ENCODE measurements around the gene TMUB1.
A peak's percentile ranks its signal among the peaks of the same experiment; 100 is the strongest.

The TMUB1 gene

DNA sequence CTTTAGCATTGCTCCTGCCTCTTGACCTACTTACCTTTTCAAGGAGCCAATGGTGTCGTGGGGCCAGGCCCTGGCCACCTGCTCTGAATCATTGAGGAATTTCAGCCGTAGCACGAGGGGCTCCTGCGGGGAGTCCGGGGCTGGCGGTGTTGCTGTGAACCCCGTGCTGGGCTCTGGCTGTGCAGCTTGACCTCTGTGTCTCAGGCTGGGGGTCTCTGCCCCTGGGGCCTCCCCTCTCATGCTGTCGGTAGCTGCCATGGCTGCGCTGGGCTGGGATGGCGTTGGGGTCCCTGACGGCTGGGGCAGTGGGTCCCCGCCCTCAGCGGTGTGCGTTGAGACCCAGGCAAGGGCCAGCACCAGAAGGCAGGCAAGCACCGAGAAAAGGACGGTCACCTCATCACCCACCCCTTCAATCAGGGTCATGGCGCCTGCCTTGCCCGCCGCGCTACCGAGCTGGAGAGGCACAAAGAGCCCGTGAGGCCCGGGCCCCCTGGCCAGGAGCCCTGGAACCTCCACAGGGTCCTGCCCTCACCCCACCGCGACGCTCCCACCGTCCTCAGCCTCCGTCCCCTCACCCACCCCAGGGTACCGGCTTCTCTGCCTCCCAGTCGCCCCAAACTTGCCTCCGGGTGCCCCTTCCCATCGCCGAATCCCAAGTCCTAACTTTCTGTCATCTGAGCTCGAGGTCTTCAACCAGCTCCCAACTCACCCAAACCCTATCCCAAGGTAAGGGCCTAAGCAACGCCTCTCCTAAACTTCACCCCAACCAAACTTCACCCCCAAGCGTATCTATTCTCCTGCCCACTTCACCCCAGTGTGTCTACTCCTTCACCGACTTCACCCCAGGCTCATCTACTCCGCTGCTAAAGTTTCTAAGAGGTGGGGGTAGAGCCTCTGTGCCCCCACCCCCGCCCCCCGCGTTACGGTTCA is 887 bp downstream of the TMUB1 start:
- no peak for DNase-seq

DNA sequence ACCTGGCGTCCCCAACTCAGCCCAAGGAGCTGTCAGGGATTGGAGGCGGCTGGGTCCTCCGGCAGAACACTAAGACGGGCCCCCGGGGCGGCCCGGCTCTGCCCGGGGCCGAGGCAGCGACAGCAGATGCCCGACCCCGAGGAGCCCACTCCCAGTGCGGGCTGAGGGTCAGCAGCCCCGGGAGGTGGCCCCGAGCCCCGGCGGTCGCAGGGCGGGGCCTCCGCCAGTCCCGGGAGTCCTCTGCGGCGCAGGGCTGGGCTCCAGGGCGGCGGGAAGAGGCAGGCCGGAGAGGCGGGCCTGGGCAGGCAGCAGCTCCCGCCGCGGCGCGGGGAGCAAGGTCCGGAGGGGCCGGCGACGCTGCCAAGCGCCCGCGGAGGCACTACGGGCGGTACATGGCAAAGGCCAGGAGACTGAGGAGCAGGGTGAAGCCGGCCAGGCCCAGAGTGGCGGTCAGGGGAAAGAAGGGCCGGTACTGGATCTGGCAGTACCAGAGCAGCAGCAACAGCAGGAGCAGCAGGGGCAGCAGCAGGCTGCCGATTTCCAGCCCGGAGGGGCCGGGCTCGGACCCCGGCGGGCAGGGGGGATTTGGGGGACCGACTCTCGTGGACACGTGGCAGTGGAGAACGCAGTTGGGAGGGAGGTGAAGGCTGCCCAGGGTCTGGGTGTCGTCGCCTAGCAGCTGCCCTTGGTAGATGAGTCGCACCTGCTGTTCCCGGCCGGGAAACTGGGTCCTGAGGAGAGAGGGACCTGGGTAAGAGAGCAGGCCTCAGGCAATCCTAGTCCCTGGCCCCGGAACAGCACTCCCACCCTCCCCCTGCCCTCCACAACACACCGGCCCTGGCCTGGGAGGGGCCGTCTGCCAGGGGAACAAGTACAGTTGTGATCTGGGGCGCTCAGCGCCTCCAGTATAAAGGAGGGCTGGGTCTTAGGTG is 1.9 kb downstream of the TMUB1 start:
- DNase-seq = no peak

- DNase-seq = peak; percentile 64
Observed at GRCh38 chr7:151080522-151081169, 2.6 kb downstream of the TMUB1 start, which contains the start of gene FASTK. Gene FASTK (minus strand): TSS chr7:151080809. CDS start chr7:151080766, 43 bp downstream.

GRCh38 chr7:151080067-151080521 is 3.2 kb downstream of the TMUB1 start:
- no peak for DNase-seq

GRCh38 chr7:151079199-151079910 is 3.9 kb downstream of the TMUB1 start:
- no peak for DNase-seq

- DNase-seq = no peak
Observed at GRCh38 chr7:151078233-151079040, 4.9 kb downstream of the TMUB1 start.

DNA sequence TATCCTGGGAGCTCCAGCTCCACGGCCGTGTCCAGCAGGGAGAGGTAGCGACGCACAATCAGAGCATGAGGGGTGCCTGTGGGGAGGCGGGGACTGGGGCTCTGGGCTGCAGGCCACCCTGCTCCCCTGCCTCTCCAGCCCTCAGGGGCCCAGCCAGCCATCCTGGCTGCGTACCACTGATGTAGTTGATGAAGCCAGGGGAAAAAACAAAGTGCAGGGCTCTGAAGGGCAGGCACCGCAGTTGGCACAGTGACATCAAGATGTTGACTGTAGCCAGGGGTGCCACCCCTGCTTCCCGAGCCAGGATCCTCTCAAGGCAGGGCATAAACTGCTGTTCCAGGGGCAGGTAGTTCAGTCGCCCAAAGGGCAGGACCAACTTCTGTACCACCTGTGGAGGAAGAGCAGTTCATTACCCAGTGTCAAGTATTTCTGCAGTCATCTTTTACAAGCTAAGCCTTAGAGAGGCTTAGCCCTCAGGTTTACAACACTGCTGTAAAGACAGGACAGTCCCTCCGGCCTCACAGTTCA is 5.5 kb downstream of the TMUB1 start:
- DNase-seq = no peak

DNA sequence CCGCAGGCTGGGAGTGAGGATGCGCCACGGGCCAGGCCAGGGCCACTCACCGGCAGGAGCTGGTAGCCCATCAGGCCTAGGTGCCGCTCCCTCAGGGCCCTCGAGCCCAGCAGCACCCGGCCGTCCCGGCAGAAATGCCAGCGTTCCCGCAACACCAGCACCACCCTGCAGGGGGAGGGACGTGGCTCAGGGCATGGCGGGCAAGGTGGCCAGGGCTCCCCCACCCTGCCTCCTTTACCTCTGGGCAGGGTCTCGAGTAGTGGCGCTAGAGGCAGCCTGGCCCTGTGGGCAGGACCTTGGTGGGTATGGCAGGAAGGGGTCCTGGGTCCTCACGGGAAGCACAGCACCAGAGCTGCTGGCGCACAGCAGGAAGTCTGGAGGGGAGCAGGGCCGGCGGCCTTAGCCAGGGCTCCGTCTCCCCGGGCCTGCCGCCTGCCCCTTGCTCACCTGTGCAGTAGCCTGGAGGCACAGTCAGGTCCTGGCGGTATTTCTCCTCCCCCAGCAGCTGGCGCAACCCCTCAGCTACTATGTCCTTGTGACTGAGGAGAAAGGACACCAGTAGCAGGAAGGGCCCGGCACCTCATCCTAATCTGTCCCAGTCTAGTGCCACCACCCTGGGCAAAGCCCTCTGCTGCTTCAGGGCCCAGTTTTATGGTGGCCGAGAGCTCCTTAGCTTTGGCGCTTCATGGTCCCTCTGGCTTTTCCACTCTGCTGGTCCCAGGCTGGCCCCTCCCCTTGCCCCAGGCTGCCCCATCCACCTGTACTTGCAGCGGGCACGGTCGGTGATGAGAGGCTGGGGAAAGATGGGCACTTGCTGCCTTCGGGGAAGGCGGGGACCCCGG is 6.2 kb downstream of the TMUB1 start:
- DNase-seq = no peak

GRCh38 chr7:151075978-151076426 is 7.3 kb downstream of the TMUB1 start:
- no peak for DNase-seq

GRCh38 chr7:151075662-151075971 is 7.7 kb downstream of the TMUB1 start:
- DNase-seq = no peak

DNA sequence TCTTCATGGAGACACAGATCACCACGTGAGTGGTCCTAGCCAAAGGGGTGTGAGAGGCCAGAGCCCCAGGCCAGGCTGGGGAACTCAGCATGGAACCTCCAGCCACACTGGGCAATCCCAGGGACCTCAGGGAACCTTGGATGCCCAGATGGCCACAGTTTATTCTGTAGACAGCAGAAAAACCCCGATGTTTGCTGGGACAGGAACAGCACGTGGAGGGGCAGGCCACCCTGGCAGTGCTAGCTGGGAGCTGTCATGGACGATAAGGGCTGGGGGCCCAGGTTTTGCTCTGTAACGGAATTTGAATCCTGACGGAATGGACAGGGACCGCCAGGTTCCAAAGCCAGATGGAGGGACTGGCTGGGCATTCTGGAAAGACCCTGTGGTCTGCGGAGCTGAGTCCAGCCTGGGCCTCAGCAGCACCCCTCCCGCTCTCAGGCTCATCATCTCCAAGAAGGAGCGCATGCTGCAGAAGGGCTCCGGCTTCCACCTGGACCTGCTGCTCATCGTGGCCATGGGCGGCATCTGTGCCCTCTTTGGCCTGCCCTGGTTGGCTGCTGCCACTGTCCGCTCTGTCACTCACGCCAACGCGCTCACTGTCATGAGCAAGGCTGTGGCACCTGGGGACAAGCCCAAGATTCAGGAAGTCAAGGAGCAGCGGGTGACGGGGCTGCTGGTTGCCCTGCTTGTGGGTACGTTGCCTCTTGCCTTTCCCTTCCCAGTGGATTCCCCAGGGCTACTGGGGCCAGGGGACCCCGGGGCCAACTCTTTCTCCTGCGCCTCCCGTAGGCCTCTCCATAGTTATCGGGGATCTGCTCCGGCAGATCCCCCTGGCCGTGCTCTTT is 8.3 kb downstream of the TMUB1 start:
- DNase-seq = no peak

- no peak for DNase-seq
Observed at GRCh38 chr7:151073990-151074389, 9.3 kb downstream of the TMUB1 start.

GRCh38 chr7:151071032-151071866 is 12.0 kb downstream of the TMUB1 start:
- no peak for DNase-seq

DNA sequence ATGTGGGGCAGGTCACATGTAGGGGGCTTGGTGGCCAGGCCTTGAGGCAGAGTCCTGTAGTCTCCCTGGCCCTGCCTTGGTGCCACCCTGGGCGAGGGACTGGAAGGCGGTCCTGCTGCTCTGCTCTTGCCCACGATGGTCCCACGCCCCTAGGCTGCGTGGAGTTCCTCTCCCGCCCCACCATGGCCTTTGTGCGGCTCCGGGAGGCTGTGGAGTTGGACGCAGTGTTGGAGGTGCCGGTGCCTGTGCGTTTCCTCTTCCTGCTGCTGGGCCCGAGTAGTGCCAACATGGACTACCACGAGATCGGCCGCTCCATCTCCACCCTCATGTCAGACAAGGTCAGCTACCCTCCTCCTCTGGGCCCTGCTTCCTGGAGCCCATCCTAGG is 12.7 kb downstream of the TMUB1 start:
- DNase-seq = no peak

DNA sequence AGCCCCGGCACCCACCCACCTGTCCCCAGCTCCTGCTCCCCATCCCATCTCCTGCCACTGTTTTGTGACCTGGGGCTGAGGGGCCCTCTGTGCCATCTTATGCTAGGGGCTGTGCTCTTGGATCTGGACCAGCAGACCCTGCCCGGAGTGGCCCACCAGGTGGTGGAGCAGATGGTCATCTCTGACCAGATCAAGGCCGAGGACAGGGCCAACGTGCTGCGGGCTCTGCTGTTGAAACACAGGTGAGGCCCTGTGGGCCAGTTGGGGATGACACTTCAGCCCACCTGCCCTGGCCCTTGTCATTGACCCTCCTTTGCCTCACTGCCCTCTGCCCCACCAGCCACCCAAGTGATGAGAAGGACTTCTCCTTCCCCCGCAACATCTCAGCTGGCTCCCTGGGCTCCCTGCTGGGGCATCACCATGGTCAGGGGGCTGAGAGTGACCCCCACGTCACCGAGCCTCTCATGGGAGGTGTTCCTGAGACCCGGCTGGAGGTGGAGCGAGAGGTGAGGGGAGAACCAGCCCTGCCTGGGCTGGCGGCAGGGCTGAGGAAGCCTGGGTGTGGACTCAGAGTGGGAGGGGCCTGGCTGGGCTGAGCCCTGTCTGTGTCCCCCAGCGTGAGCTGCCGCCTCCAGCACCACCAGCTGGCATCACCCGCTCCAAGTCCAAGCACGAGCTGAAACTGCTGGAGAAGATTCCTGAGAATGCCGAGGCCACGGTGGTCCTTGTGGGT is 13.3 kb downstream of the TMUB1 start:
- DNase-seq = no peak

DNA sequence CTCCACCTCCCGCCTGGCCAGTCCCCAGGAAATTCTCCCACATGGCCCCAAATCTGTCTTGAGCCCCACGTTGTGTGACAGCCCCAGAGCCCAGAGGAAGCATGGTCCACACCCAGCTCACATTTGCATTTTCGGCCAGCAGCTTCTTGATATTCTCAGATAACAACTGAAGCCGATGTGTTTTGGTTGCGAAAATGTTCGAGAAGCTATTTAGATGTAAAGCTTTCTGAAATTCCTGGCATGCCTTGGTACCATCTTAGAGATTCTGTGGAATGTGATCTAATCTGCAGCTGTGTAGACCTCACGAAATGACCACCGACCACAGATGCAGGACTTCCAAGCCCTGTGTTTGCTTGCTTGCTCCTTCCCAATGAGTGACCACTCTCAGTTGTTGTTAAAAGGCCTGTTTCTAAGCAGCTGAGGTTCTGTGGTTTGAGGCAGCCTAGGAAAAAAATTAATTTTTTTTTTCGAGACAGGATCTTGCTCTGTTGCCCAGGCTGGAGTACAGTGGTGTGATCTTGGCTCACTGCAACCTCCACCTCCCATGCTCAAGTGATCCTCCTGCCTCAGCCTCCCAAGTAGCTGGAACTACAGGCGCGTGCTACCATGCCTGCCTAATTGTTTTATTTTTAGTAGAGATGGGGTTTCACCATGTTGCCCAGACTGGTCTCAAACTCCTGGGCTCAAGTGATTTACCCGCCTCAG is 15.1 kb downstream of the TMUB1 start:
- DNase-seq = no peak
